A549 (cell line): ENCODE results near the gene PERCC1. TPM values are rescaled to one million over a fixed set of nuclear protein-coding genes. Genes with fewer than 3 reads are reported as not detected.

Source experiments
- ATAC-seq, 2 experiments: fragments of 200-7000 bp in 1 of 2; fragments of >200 bp in 1 of 2; cut with Nextera tagmentation in 1 of 2; cut with Tn5 transposase in 1 of 2; 3 replicates each; pipeline versions ENCODE4 v1.8.0 to v1.9.1; 2018 to 2020; ENCODE audit warnings: mild to moderate bottlenecking in 1 of 2, moderate library complexity in 1 of 2
- CTCF ChIA-PET: fragments of 300-600 bp; sonication (Branson Sonifier 250); formaldehyde crosslinking; extraction: SDS; loops from one replicate; lab custom pipeline; 2021; ENCODE audit warnings: antibody characterized with exemption, inconsistent platforms; lab: Yijun Ruan, JAX
- POLR2A ChIA-PET: fragments of 350-600 bp; formaldehyde crosslinking; extraction: SDS; loops from one replicate; lab custom pipeline; 2021; ENCODE audit warnings: antibody characterized with exemption, inconsistent platforms; lab: Yijun Ruan, JAX
- DNase-seq, 2 experiments: peaks; one replicate each; pipeline versions ENCODE4 v3.0.0 to v3.0.0-alpha.2; 2011 to 2016; ENCODE audit warnings: low read depth in 1 of 2, low spot score in 1 of 2
- FAIRE-seq: peaks from 2 replicates; lab custom pipeline; 2011; peaks lifted over from hg19 to GRCh38; lab: Jason Lieb, UNC
- H3K27ac ChIP-seq, 2 experiments: fragments of >200 bp; sonication (Bioruptor Twin); formaldehyde crosslinking; 3 replicates each; pipeline ENCODE4 v1.5.1; 2016 to 2017
- H3K4me1 ChIP-seq: fragments of >200 bp; sonication (Bioruptor Twin); formaldehyde crosslinking; 3 replicates; pipeline ENCODE4 v1.6.1; 2016
- H3K4me2 ChIP-seq: fragments of >200 bp; sonication (Bioruptor Twin); formaldehyde crosslinking; 3 replicates; pipeline ENCODE4 v1.6.1; 2016
- H3K4me3 ChIP-seq: fragments of >200 bp; sonication (Bioruptor Twin); formaldehyde crosslinking; 3 replicates; pipeline ENCODE4 v1.5.1; 2016
- H3K9me3 ChIP-seq: fragments of >200 bp; sonication (Bioruptor Twin); formaldehyde crosslinking; 3 replicates; pipeline ENCODE4 v1.6.1; 2016
- BCL3 ChIP-seq: fragments of >200 bp; sonication (Bioruptor Twin); formaldehyde crosslinking; IDR thresholded peaks from 3 replicates; pipeline ENCODE4 v1.6.1; 2016
- BHLHE40 ChIP-seq: IDR thresholded peaks from 2 replicates; pipeline ENCODE4 v1.6.1; 2012; ENCODE audit warnings: low read depth, low read length, inconsistent platforms
- CBX8 ChIP-seq: fragments of 200-600 bp; sonication (generic); IDR thresholded peaks from 2 replicates; pipeline ENCODE4 v1.6.1; 2016
- CEBPB ChIP-seq, 2 experiments: fragments of >200 bp in 1 of 2; sonication (Bioruptor Twin) in 1 of 2; formaldehyde crosslinking in 1 of 2; IDR thresholded peaks; 2 replicates each; pipeline ENCODE4 v1.6.1; 2012 to 2016
- CHD2 ChIP-seq: fragments of 150-350 bp; IDR thresholded peaks from 2 replicates; pipeline ENCODE4 v1.6.1; 2014; ENCODE audit warnings: low read length; ENCODE audit not compliant: partially characterized antibody
- CHD4 ChIP-seq: fragments of 200-600 bp; sonication (generic); IDR thresholded peaks from 2 replicates; pipeline ENCODE4 v1.6.1; 2016; ENCODE audit warnings: antibody characterized with exemption, mild to moderate bottlenecking, borderline replicate concordance
- E2F6 ChIP-seq: IDR thresholded peaks from 2 replicates; pipeline ENCODE4 v1.6.1; 2012; ENCODE audit warnings: low read depth, borderline replicate concordance
- EHF ChIP-seq: fragments of 250-450 bp; sonication (Bioruptor Pico); IDR thresholded peaks from 2 replicates; pipeline ENCODE4 v1.5.0; 2020; ENCODE audit warnings: mild to moderate bottlenecking
- FOSB ChIP-seq: fragments of 250-450 bp; sonication (Bioruptor Pico); IDR thresholded peaks from 2 replicates; pipeline ENCODE4 v1.5.0; 2020; ENCODE audit warnings: mild to moderate bottlenecking, moderate library complexity
- FOSL2 ChIP-seq, 2 experiments: fragments of 450-650 bp in 1 of 2; fragments of >200 bp in 1 of 2; sonication (Bioruptor Twin) in 1 of 2; formaldehyde crosslinking; IDR thresholded peaks; 2 replicates each; pipeline versions ENCODE4 v1.5.0 to v1.6.1; 2016 to 2020; ENCODE audit warnings: mild to moderate bottlenecking in 1 of 2, moderate library complexity in 1 of 2
- FOXS1 ChIP-seq: fragments of 250-450 bp; sonication (Bioruptor Pico); IDR thresholded peaks from 2 replicates; pipeline ENCODE4 v1.5.0; 2020; ENCODE audit warnings: mild to moderate bottlenecking, moderate library complexity
- GATA3 ChIP-seq: IDR thresholded peaks from 2 replicates; pipeline ENCODE4 v1.6.1; 2012; ENCODE audit warnings: borderline replicate concordance
- HDAC2 ChIP-seq: fragments of 200-600 bp; sonication (generic); IDR thresholded peaks from 2 replicates; pipeline ENCODE4 v1.6.1; 2016
- HEYL ChIP-seq: fragments of 250-450 bp; sonication (Bioruptor Pico); IDR thresholded peaks from 2 replicates; pipeline ENCODE4 v1.8.0; 2021; ENCODE audit warnings: mild to moderate bottlenecking, moderate library complexity
- HOXB13 ChIP-seq: fragments of 250-450 bp; sonication (Bioruptor Pico); IDR thresholded peaks from 2 replicates; pipeline ENCODE4 v1.5.0; 2020; ENCODE audit warnings: low read depth, mild to moderate bottlenecking, moderate library complexity
- JUNB ChIP-seq: fragments of >200 bp; sonication (Bioruptor Twin); formaldehyde crosslinking; IDR thresholded peaks from 2 replicates; pipeline ENCODE4 v1.6.1; 2016
- KDM5A ChIP-seq: fragments of 200-600 bp; sonication (generic); IDR thresholded peaks from 2 replicates; pipeline ENCODE4 v1.6.1; 2016; ENCODE audit warnings: antibody characterized with exemption, mild to moderate bottlenecking
- MAFK ChIP-seq: fragments of 450-650 bp; IDR thresholded peaks from 2 replicates; pipeline ENCODE4 v1.6.1; 2014; ENCODE audit not compliant: partially characterized antibody
- PBX3 ChIP-seq: IDR thresholded peaks from 2 replicates; pipeline ENCODE4 v1.6.1; 2012
- PHF8 ChIP-seq: fragments of 200-600 bp; sonication (generic); IDR thresholded peaks from 2 replicates; pipeline ENCODE4 v1.6.1; 2016; ENCODE audit warnings: low read depth, mild to moderate bottlenecking, antibody characterized with exemption, moderate library complexity, borderline replicate concordance
- POLR2A ChIP-seq: IDR thresholded peaks from 2 replicates; pipeline ENCODE4 v1.6.1; 2012; ENCODE audit warnings: mild to moderate bottlenecking, low read length
- POLR2AphosphoS2 ChIP-seq: conservative IDR thresholded peaks from 2 replicates; pipeline ENCODE4 v1.6.1; 2012; ENCODE audit warnings: low read length, improper control_type of control experiment, inconsistent platforms
- RCOR1 ChIP-seq: fragments of 150-350 bp; IDR thresholded peaks from 2 replicates; pipeline ENCODE4 v1.6.1; 2014; ENCODE audit warnings: antibody characterized with exemption, low read length, low read depth
- RFX5 ChIP-seq: fragments of 450-650 bp; IDR thresholded peaks from 2 replicates; pipeline ENCODE4 v1.7.1; 2014; ENCODE audit warnings: antibody characterized with exemption, mild to moderate bottlenecking, moderate library complexity
- SMC3 ChIP-seq: fragments of >200 bp; sonication (Bioruptor Twin); formaldehyde crosslinking; IDR thresholded peaks from 3 replicates; pipeline ENCODE4 v1.6.1; 2018; ENCODE audit warnings: inconsistent platforms
- ZFP36 ChIP-seq: fragments of 450-650 bp; IDR thresholded peaks from 2 replicates; pipeline ENCODE4 v1.6.1; 2014; ENCODE audit warnings: borderline replicate concordance; ENCODE audit not compliant: partially characterized antibody
- ZNF302 ChIP-seq: fragments of 250-450 bp; sonication (Bioruptor Pico); IDR thresholded peaks from 2 replicates; pipeline ENCODE4 v1.9.0; 2021; ENCODE audit warnings: inconsistent platforms, mild to moderate bottlenecking, moderate library complexity
- ZSCAN20 ChIP-seq: fragments of 250-450 bp; sonication (Bioruptor Pico); IDR thresholded peaks from 2 replicates; pipeline ENCODE4 v1.8.0; 2022; ENCODE audit warnings: mild to moderate bottlenecking, moderate library complexity
- WGBS: methylation state at CpG from one replicate; pipeline ENCODE4 v1.1.6; 2017; ENCODE audit errors: missing lambda C conversion rate; 5-methylcytosine and 5-hydroxymethylcytosine counted together
- polyA plus RNA-seq, 4 experiments: library from polyadenylated mRNA; depleted of rRNA in 3 of 4; stranded (reverse); fragments of >200 nt; fragmentation: RNase III in 1 of 4; extraction: RNeasy Plus Mini Kit Qiagen cat#74134 plus additional on column Dnase treatment in 1 of 4; gene quantifications; 2 replicates in 3 of 4; 3 replicates in 1 of 4; pipeline ENCODE4 v1.2.3, GENCODE V29; 2011 to 2017
- TF ChIP-seq, protein P1 (sequence below): fragments of 200-600 bp; sonication (generic); IDR thresholded peaks from 2 replicates; pipeline ENCODE4 v1.6.1; 2016; ENCODE audit warnings: antibody characterized with exemption, mild to moderate bottlenecking, moderate library complexity

Gene PERCC1
- polyA plus RNA-seq, 2 of the 4 experiments (the other 2 are of a cell fraction) = not detected

DNA sequence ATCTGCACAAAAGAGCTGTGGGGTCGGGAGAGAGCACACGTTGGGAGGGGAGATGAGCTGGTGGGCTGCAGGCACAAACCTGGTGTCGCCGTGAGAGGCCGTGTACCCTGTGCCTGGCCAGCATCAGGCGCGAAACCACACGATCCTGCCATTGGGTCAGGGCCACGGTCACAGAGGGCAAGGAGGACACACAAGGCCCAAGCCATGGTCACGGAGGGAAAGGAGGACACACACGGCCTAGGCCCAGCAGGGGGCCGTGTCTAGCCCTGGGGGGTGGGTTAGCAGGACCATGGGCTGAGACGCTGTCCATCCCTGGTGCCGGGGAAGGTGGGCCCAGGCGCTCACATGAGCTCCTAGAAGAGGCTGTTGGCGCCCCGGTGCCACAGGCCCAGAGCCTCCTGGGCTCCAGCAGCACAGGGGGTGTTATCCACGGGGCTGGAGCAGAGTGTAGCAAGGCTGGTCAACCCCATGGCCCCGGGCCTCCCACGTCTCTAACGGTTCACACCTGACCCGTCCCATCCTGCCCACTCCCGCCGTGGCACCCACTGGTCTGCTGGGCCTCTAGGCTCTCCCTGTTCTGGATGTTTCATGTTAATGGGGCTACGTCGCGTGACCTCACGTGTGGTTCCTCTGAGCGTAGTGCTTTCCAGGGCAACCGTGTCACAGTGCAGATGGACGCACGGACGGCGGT lies 21.0 kb downstream of the PERCC1 start:
- POLR2A ChIA-PET = no interaction called here
- no peak for FAIRE-seq
- H3K4me3 ChIP-seq = no peak overlapping the region

GRCh38 chr16:1452530-1452929 lies 21.7 kb downstream of the PERCC1 start:
- Histone ChIP-seq H3K4me2 (no peak overlapping the region), H3K4me1 (no peaks in the 10 kb centered on the region), H3K27ac (no peak overlapping the region), H3K9me3 (no peaks in the 10 kb centered on the region), H3K4me3 (no peak overlapping the region)
- ChIA-PET POLR2A (no interaction called here), CTCF (no interaction called here)
- DNase-seq (no peak), ATAC-seq (no peak), FAIRE-seq (no peak)
- WGBS = 96% methylated on average over 17 of the region's 20 CpGs
- TF ChIP-seq HEYL (CRISPR knock-in tag) (no peak), EHF (CRISPR knock-in tag) (no peak), MAFK (no peak), JUNB (no peak), HDAC2 (no peak), CBX8 (no peak), FOSB (no peak), BHLHE40 (no peak), FOXS1 (CRISPR knock-in tag) (no peak), RFX5 (no peak), GATA3 (no peak), POLR2A (no peak), ZFP36 (no peak), KDM5A (no peak), BCL3 (no peak), SMC3 (no peak)

More for the DNA sequence above, 21.0 kb downstream of the PERCC1 start:
- H3K4me2 ChIP-seq = no peak overlapping the region
- CTCF ChIA-PET = interaction anchor here (1.0 kb wide), 1 partner anchor 12 kb away, joined by 4 read pairs; no protein-coding TSS in a partner anchor
- H3K4me1 ChIP-seq = no peaks in the 10 kb centered on the region
- TF ChIP-seq BHLHE40 = no peak
- TF ChIP-seq, protein P1, sequence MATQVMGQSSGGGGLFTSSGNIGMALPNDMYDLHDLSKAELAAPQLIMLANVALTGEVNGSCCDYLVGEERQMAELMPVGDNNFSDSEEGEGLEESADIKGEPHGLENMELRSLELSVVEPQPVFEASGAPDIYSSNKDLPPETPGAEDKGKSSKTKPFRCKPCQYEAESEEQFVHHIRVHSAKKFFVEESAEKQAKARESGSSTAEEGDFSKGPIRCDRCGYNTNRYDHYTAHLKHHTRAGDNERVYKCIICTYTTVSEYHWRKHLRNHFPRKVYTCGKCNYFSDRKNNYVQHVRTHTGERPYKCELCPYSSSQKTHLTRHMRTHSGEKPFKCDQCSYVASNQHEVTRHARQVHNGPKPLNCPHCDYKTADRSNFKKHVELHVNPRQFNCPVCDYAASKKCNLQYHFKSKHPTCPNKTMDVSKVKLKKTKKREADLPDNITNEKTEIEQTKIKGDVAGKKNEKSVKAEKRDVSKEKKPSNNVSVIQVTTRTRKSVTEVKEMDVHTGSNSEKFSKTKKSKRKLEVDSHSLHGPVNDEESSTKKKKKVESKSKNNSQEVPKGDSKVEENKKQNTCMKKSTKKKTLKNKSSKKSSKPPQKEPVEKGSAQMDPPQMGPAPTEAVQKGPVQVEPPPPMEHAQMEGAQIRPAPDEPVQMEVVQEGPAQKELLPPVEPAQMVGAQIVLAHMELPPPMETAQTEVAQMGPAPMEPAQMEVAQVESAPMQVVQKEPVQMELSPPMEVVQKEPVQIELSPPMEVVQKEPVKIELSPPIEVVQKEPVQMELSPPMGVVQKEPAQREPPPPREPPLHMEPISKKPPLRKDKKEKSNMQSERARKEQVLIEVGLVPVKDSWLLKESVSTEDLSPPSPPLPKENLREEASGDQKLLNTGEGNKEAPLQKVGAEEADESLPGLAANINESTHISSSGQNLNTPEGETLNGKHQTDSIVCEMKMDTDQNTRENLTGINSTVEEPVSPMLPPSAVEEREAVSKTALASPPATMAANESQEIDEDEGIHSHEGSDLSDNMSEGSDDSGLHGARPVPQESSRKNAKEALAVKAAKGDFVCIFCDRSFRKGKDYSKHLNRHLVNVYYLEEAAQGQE = no peak
- no peak for TF ChIP-seq HOXB13 (CRISPR knock-in tag)
- no peak for TF ChIP-seq CBX8
- no peak for TF ChIP-seq ZNF302 (CRISPR knock-in tag)
- TF ChIP-seq HEYL (CRISPR knock-in tag) = no peak
- no peak for TF ChIP-seq PBX3
- no peak for TF ChIP-seq ZSCAN20 (CRISPR knock-in tag)
- no peak for TF ChIP-seq PHF8
- no peak for TF ChIP-seq CHD4
- no peak for TF ChIP-seq CHD2
- no peak for TF ChIP-seq FOSL2 (IDR thresholded peaks at IDR 0.05)
- no peak for TF ChIP-seq FOSL2 (CRISPR knock-in tag; IDR thresholded peaks at IDR 0.05)
- no peak for TF ChIP-seq RFX5
- TF ChIP-seq RCOR1 = no peak
- TF ChIP-seq CEBPB (IDR thresholded peaks at IDR 0.05) = no peak
- no peak for TF ChIP-seq E2F6
- no peak for TF ChIP-seq POLR2AphosphoS2
- TF ChIP-seq POLR2A = no peak
- TF ChIP-seq, all 56 proteins: peak for 0
- no peaks in the 10 kb centered on the region for H3K9me3 ChIP-seq
- no peak for DNase-seq
- WGBS = 90% methylated on average over 34 of the region's 34 CpGs
- H3K27ac ChIP-seq = no peak overlapping the region
- ATAC-seq = no peak
